ENCODE results near the gene PPP1R37.
"Not testable (repeated sequence)": the region's sequence is repeated elsewhere in the genome, so short reads cannot be mapped to it uniquely, and the experiment has no call there.

Gene PPP1R37

GRCh38 chr19:45115809-45116615, 23.0 kb downstream of the PPP1R37 start:
- DNase-seq (ENCODE audit: low read depth): no peak

- no peak for DNase-seq (ENCODE audit: low read depth)
Observed at GRCh38 chr19:45117167-45117594, 24.2 kb downstream of the PPP1R37 start.

- DNase-seq (ENCODE audit: low read depth): no peak
Observed at GRCh38 chr19:45117671-45118070, 24.7 kb downstream of the PPP1R37 start.

DNA sequence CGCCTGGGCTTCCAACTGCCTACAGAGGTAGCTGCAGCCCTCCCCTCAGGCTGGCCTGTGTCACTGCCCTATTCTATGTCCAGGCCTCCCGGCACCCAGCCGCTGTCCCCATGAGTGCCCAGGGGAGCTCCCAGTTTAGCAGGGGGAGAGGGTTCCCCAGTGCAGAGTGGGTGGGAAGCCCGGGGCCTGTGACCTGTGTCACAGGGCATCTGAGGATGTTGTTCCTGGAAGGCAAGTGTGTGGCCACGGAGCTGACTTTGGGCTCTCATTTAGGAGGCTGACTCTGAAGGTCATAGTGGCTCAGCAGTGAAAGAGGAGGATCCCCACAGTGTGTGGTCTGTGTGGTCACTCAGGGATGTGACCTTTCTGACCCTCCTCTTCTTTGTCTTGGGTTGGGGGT, 25.1 kb downstream of the PPP1R37 start:
- no peak for DNase-seq (ENCODE audit: low read depth)

DNA sequence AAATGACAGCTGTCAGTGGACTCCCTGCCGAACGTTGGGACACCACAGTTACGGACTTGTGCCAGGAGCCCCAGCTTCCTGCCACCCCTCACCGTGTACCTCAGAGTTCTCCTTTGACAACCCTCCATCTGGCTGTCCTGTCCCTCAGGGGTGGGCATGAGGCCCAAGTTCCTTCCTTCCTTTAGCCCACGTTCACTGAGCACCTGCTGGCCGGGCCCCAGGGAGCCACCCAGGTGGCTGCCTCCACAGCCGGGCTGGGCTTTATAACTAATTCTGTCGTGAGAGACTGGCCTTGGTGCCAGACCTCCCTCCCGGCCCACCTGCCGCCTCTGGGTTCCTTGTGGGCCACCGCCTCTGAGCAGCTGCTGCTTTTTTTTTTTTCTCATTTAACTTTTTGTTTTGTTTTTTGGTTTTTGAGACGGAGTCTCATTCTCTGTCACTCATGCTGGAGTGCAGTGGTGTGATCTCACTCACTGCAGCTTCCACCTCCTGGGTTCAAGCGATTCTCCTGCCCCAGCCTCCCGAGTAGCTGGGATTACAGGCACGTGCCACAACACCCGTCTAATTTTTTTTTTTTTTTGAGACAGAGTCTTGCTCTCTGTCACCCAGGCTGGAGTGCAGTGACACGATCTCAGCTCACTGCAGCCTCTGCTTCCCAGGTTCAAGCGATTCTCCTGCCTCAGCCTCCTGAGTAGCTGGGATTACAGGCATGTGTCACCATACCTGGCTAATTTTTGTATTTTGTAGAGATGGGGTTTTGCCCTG, 25.8 kb downstream of the PPP1R37 start:
- DNase-seq (ENCODE audit: low read depth): not testable (repeated sequence)

DNA sequence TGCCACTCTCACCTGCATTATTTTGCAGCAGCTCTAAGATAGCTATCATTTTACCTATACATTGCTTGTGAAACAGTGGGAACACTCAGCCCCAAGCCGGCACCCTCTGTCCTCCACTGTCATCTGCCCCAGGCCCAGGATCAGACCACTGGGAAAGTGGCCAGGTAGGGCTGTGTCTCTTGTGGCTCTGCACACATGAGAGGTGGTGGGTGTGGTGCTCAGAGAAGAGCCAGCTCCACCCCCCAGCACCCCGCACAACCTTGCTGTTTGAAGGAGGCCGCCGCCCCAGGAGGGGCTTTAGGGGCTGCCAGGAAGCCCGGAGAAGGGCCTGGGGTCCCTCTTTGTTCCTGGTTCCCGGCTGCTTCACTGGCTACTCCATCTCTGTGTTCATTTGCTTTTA, 26.6 kb downstream of the PPP1R37 start:
- no peak for DNase-seq (ENCODE audit: low read depth)

- DNase-seq (ENCODE audit: low read depth): no peak
Observed at GRCh38 chr19:45121827-45122345, 28.9 kb downstream of the PPP1R37 start.

DNA sequence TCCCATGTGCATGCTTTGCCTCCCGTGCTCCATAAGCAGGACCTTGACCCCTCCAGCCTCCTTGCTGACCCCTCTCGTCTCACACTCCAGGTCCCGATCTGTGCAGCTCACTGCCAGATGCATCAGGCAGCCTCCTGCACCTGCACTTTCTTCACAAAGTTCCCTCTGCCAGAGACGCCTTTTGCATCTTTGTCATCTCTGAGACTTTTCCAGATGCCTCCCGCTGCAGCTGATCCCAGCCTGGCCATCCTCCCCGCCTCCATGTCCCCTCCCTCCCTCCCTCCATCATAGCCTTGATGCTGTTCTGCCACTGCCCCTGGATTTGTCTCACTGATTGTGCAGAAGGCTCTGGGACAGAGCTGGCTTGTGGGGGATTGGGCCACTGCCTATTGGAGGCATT, 29.9 kb downstream of the PPP1R37 start:
- no peak for DNase-seq (ENCODE audit: low read depth)

GRCh38 chr19:45123440-45123850, 30.5 kb downstream of the PPP1R37 start:
- DNase-seq (ENCODE audit: low read depth): no peak

DNA sequence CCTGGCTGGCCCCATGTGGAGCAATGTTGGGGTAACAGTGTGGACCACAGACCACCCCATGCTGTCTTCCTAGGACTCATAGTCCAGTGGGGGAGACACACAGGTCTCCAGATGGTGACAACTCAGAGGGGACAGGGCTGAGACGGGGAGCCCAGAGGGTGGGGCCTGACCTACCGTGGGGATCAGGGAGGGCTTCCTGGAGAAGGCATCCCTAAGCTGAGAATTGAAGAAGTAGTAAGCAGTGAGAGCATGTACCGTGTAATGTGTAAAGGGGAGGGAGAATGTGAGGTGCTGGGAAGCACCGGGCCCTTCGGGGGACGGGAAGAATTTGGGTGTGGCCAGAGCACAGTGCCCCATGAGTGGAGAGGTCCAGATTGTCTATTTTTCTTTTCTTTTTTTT, 31.0 kb downstream of the PPP1R37 start:
- DNase-seq (ENCODE audit: low read depth): no peak

DNA sequence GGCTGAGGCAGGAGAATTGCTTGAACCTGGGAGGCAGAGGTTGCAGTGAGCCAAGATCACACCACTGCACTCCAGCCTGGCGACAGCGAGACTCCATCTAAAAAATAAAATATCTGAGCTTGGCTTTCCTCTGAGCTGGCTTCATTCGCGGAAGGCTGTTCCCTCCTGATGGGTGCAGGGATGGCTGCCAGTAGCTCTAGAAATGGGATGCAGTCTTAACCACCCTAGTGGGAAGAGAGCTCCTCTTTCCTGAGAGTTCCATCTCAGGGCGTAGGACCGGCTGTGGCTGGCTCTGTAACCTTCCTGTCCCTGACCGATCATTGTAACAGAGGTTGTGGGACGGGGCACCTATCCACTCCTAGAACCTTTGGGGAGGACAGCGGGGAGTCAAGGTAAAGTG, 32.4 kb downstream of the PPP1R37 start:
- no peak for DNase-seq (ENCODE audit: low read depth)

DNA sequence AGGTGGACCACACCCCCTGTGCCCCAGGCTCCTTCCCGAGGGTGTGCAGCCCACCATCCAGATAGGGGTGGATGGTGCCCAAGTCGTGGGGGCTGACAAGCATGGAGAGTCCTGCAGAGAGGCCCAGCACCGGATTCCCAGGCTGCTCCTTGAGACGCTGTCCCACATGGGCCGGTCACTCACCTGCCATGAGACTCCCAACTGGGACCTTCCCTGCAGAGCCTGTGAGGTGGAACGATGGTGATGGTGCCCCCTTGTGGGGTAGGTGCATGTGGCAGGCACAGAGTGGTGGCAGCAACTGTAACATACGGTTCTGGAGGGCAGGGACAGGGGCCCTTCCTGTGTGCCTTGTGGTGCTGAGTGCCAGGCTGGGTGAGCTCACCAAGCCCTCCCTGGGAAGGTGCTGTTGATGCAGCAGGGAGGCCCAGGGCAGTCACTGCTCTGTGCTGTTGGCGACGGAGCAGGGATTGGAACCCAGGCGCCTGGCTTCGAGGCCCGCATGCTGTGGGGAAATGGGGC, 33.1 kb downstream of the PPP1R37 start:
- peak; percentile 50 for DNase-seq (ENCODE audit: low read depth)

DNA sequence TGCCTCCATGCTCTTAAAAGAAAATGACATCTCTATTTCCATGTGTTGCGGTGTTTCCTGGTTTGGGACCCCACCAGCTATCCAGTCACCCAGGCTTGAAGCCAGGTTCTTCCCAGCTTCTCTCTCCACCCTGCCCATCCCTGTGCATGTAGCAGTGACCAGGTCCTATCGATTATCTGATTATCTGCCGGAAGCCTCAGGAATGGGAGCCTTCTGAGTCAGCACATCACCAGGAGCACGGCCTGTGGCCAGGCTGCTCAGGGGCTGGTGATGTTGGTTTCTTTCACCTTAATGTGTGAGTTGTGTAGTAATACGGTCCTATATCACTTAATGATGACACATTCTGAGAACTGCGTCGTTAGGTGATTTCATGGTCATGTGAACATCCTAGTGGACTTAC, 33.7 kb downstream of the PPP1R37 start:
- DNase-seq (ENCODE audit: low read depth): no peak

DNA sequence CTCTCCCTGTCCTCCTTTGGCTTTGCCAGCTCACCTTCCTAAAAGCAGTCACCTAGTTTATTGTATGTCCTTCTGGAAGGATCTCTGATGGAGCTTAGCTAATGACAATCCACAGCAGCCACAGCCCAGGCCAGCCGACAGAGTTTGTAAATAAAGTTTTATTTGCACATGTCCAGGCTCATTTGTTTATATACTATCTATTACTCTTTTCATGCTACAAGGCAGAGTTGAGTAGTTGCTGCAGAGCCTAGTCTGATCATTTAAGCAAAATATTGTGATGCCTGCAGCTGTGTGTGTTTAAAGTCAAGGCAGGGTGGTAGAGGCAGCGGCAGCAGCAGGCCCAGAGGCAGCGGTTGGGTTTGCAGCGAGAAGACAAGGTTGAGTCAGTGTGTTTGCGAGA, 35.2 kb downstream of the PPP1R37 start:
- DNase-seq (ENCODE audit: low read depth): no peak

DNA sequence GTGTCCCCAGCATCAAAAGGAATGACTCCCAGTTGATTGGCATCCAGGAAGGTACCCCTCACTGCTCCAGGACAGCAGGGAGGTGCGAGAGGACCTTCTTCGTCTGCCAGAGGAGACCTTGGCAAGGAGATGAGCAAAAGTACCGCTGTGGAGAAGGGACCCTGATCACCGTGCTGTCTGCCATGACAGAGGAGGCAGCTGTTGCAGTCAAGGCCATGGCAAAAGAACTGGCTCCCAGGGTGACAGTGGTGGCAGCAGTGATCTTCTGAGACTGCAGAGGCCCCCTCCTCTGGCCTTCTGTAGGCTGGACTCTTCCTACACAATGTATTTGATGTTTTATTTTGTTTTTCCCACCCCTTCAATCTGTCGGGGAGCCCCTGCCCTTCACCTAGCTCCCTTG, 35.8 kb downstream of the PPP1R37 start:
- no peak for DNase-seq (ENCODE audit: low read depth)

GRCh38 chr19:45130236-45130635, 37.3 kb downstream of the PPP1R37 start:
- DNase-seq (ENCODE audit: low read depth): no peak

DNA sequence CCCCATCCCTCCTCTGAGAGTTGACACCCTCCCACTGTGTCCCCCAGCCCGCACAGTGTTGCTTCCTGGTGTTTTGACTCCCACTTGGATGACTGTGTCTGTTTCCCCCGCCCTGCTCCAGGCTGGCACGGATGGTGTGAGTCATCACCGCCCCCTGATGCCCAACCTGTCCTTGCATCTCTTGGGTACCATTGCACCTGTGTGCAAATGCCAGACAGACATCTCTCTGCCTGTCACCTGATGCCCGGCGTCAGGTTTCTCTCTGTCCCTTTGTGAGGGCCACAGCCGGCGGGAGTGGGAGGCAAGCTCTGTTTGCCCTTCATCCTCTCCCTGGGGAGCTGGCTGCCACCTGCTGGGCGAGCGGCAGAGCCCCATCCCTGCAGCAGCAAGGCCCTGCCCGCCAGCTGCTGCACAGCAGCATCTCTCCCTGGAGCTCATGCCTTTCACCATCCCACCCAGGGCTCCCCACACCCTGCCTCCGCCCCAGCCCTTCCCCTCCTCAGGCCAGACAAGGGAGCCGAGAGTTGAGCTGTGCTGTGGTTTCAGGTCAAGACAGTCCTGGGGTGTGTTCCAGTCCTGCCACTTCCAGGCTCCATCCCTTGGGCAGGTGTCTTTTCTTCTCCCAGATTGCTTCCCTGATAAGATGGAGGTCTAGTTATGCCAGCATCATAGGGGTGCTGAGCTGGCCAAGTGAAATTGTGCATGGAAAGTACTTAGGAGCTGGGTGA, 38.1 kb downstream of the PPP1R37 start:
- DNase-seq (ENCODE audit: low read depth): no peak

DNA sequence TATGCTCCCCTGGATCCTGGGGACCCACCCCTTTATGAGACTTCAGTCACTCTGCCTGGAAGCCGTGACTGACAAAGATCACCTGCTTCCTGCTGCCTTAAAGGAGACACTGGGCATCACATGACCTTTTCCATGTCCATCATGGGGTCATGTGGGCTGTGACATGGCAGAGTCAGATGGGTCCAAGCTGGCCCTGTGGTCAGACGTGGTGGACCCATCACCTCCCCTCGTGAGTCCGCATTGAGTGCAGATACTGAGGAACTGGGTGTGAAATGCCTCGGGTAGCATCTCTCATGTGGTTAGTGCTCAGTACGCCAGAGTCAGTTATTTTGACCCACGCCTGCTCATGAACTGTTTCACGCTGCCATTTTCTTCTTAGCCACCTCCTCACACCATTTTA, 40.7 kb downstream of the PPP1R37 start:
- no peak for DNase-seq (ENCODE audit: low read depth)

DNA sequence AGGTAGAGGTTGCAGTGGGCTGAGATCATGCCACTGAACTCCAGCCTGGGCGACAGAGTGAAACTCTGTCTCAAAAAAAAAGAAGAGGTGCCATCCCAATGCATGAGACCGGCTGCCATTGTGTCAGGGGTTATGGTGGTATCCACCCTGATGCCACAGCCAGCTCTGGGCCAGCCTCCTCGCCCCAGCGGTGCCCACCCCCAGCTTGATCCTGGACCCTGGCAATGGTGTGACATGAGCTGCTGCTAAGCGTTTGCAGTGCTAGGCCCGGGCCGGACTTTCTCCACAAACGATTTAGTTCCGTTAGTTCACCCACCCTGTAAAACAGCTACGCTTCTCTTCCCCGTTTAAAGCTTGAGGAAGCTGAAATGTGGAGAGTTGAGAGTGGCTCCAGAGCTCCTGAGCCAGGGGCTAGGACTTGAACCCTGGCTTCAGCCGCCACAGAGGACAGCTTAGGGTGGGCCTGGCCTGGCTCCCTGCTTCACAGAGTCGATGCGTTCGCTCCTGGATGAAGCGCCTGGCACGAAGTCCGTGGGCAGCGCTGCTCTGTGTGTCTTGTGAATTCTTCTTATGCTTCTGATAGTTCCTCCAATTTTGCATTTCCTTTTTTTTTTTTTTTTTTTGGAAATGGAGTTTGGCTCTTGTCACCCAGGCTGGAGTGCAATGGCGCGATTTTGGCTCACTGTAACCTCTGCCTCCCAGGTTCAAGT, 42.4 kb downstream of the PPP1R37 start:
- no peak for DNase-seq (ENCODE audit: low read depth)

- DNase-seq (ENCODE audit: low read depth): no peak
Observed at GRCh38 chr19:45136507-45137178, 43.7 kb downstream of the PPP1R37 start.

DNA sequence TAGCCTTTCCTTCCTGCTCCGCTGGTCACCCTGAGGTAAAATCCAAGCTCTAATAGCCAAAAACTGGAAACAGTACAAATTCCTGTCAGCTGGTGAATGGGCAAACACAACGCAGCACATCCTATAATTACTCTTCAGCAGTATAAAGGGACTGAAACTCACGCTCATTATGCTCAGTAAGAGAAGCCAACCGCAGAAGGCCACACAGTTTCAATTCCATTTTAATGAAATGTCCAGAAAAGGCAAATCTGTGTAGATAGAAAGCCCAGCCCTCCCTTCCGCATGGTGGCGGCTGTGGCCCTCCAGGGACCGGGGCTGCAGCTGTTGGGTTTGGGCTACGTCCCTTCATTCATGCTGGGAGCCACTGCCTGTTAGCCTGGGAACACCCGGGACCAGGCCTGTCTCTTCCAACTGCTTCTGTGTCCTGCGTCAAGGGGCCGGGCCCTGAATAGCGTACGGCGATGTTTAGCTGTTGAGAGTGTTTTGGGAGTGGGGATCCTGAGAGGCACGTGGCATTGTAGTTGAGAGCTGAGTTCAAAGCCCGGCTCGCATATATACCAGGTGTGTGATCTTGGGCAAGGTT, 44.3 kb downstream of the PPP1R37 start:
- DNase-seq (ENCODE audit: low read depth): no peak

Measured in T follicular helper cell (primary cell).